ENCODE measurements around the gene GGT6. TPM values are rescaled to one million over a fixed set of nuclear protein-coding genes. Genes with fewer than 3 reads are reported as not detected.
A peak's percentile ranks its signal among the peaks of the same experiment; 100 is the strongest.

Gene GGT6
- total and polyA plus RNA-seq, 4 donors, result 2.8 to 12.3 (median 7.4) TPM

DNA sequence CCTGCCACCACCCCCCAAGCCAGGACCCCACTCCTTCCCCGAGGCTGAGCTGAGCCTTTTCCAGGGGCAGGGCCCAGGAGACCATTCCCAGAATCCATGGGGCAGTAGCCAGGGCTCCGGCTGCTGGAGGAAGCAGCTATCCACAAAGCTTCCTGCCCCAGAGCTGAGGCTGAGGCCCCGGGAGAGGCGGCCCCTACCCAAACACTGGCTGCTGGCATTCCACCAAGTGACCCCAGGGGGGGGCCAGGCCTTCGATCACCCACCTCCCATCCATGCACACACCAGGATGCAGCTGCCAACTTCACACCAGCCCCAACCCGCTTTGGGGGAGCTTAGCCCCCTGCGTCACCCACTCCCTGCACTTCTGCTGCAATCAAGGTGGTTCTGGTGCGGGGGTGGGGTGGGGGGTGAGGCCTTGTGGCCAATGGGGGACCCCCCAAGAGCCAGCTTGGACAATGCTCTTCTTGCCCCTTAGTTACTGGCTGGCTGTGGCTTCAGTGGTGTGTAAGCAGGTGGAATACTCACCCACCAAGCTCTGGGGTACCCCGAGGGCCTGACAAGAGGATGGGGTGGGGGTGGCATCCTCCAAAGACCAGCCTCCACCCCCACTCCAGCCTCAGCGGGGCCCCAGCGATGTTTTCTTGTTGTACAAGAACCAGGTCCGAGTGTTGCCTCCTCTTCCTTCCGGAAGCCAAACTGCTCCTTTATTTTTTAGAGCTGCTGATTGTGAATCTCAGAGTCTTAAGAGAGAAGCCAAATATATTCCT is 22.0 kb downstream of the GGT6 start:
- ATAC-seq (ENCODE audit: insufficient read depth, low FRiP score) (no peak), DNase-seq (no peak)
- Histone ChIP-seq H3K27ac (ENCODE audit: low read depth in 1 of 2, low read length in 1 of 2) (peak overlapping the region in 1 of 2 donors; percentile 79), H3K27me3 (ENCODE audit: control insufficient read depth in 3 of 3, insufficient read depth in 3 of 3, low read length in 2 of 3) (no peaks in the 10 kb centered on the region), H3K4me3 (no peak overlapping the region), H3K9ac (ENCODE audit: insufficient read depth in 1 of 2, low read length in 2 of 2) (no peak overlapping the region), H3K4me1 (ENCODE audit: control insufficient read depth in 5 of 5, insufficient read depth in 5 of 5, low read length in 5 of 5) (peaks cover 0 to 25% (median 16%) of the 10 kb centered on the region in 5 donors), H3K9me3 (ENCODE audit: control insufficient read depth in 4 of 4, insufficient read depth in 3 of 4, low read length in 3 of 4) (no peaks in the 10 kb centered on the region), H3K36me3 (ENCODE audit: control insufficient read depth in 4 of 4, insufficient read depth in 4 of 4, low read length in 4 of 4) (peaks cover 0 to 61% (median 12%) of the 10 kb centered on the region in 4 donors)
- 57 to 62% methylated on average over 13 of the region's 13 CpGs for WGBS, 2 donors
- TF ChIP-seq CTCF (IDR thresholded peaks at IDR 0.05; ENCODE audit: control extremely low read depth, extremely low read depth), result no peak

- no peaks in the 10 kb centered on the region for H3K27me3 ChIP-seq (ENCODE audit: control insufficient read depth in 3 of 3, insufficient read depth in 3 of 3, low read length in 2 of 3)
- H3K9ac ChIP-seq (ENCODE audit: insufficient read depth in 1 of 2, low read length in 2 of 2), result no peak overlapping the region
- no peak for TF ChIP-seq CTCF (IDR thresholded peaks at IDR 0.05; ENCODE audit: control extremely low read depth, extremely low read depth)
- peaks cover 0 to 27% (median 16%) of the 10 kb centered on the region in 5 donors for H3K4me1 ChIP-seq (ENCODE audit: control insufficient read depth in 5 of 5, insufficient read depth in 5 of 5, low read length in 5 of 5)
- no peak for DNase-seq
- H3K27ac ChIP-seq (ENCODE audit: low read depth in 1 of 2, low read length in 1 of 2), result peak overlapping the region; percentile 24 to 79
- 68% methylated on average over 19 of the region's 19 CpGs for WGBS, 2 donors
- H3K36me3 ChIP-seq (ENCODE audit: control insufficient read depth in 4 of 4, insufficient read depth in 4 of 4, low read length in 4 of 4), result peaks cover 0 to 53% (median 10%) of the 10 kb centered on the region in 4 donors
- ATAC-seq (ENCODE audit: insufficient read depth, low FRiP score), result no peak
- H3K4me3 ChIP-seq, result no peak overlapping the region
- no peaks in the 10 kb centered on the region for H3K9me3 ChIP-seq (ENCODE audit: control insufficient read depth in 4 of 4, insufficient read depth in 3 of 4, low read length in 3 of 4)
These were observed 22.7 kb downstream of the GGT6 start for GRCh38 chr17:4537451-4538235.

GRCh38 chr17:4536742-4537411 is 23.5 kb downstream of the GGT6 start:
- Histone ChIP-seq H3K4me1 (ENCODE audit: control insufficient read depth in 5 of 5, insufficient read depth in 5 of 5, low read length in 5 of 5) (peaks cover 0 to 27% (median 16%) of the 10 kb centered on the region in 5 donors), H3K36me3 (ENCODE audit: control insufficient read depth in 4 of 4, insufficient read depth in 4 of 4, low read length in 4 of 4) (peaks cover 0 to 46% (median 7%) of the 10 kb centered on the region in 4 donors), H3K9ac (ENCODE audit: insufficient read depth in 1 of 2, low read length in 2 of 2) (no peak overlapping the region), H3K9me3 (ENCODE audit: control insufficient read depth in 4 of 4, insufficient read depth in 3 of 4, low read length in 3 of 4) (no peaks in the 10 kb centered on the region), H3K4me3 (no peak overlapping the region), H3K27me3 (ENCODE audit: control insufficient read depth in 3 of 3, insufficient read depth in 3 of 3, low read length in 2 of 3) (no peaks in the 10 kb centered on the region), H3K27ac (ENCODE audit: low read depth in 1 of 2, low read length in 1 of 2) (peak overlapping the region; percentile 51 to 79)
- peak; percentile 17 for ATAC-seq (ENCODE audit: insufficient read depth, low FRiP score)
- WGBS, 2 donors, result 37 to 50% methylated on average over 18 of the region's 18 CpGs
- no peak for DNase-seq
- TF ChIP-seq CTCF (IDR thresholded peaks at IDR 0.05; ENCODE audit: control extremely low read depth, extremely low read depth), result no peak
